ENCODE data around the gene RXRA.

The RXRA gene

DNA sequence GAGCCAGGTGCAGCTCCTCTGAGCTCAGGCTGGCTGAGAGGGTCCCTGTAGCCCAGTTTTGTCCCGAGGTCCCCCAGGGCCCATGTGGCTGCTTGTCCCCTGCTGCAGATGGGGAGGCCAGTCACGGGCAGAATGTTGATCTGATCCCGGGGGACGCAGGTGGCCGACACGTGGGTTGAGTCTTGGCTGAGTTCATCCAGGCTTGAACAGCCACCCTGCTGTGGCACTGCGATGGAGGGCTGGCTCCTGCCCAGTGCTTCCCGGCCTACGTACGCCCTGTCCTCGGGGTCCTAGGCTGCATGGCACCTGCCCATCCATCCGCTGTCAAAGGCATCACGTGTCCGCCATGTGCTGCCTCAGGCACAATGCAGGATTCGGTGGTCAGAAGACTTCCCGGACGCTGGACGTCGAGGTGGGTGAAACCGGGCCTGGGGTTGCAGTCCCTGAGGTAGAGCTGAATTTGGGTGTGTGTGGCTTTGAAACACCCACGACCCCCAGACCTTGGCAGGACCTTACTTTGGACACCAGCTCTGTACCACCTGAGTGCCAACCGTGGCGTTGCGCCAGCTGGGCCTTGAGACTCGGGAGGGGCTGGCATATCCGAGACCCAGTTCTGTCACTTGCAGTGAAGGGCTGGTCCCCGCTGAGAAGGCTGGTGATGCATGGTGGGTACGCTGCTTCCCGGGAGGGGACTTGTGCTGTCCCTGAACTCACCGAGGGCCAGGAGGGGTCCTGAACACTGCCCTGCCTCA, 22.3 kb downstream of the RXRA start:
- no peak for ATAC-seq (ENCODE audit: insufficient read depth, low read depth)
- Histone ChIP-seq H3K4me2 (ENCODE audit: insufficient read depth, low read length) (no peak overlapping the region), H3K27me3 (ENCODE audit: insufficient read depth, low read length, poor library complexity) (no peaks in the 10 kb centered on the region), H2AFZ (ENCODE audit: low read depth, low read length) (no peak overlapping the region), H3K4me3 (ENCODE audit: low read depth in 1 of 2, low read length in 2 of 2) (no peak overlapping the region), H3K4me1 (ENCODE audit: insufficient read depth, low read length) (no peaks in the 10 kb centered on the region), H3K27ac (ENCODE audit: low read length) (no peak overlapping the region), H4K20me1 (ENCODE audit: insufficient read depth, low read length) (peaks cover 69% of the 10 kb centered on the region), H3K79me2 (ENCODE audit: insufficient read depth, low read length) (peaks cover 2% of the 10 kb centered on the region; the same call in 1 of the 2 replicates), H3K9me3 (ENCODE audit: insufficient read depth, low read length, severe bottlenecking) (no peaks in the 10 kb centered on the region), H3K36me3 (ENCODE audit: insufficient read depth, low read length) (no peaks in the 10 kb centered on the region), H3K9ac (ENCODE audit: low read depth, low read length) (no peak overlapping the region)
- no peak for TF ChIP-seq EZH2 (IDR thresholded peaks at IDR 0.05; ENCODE audit: borderline replicate concordance, low read depth, low read length, severe bottlenecking)
- TF ChIP-seq, protein P1, sequence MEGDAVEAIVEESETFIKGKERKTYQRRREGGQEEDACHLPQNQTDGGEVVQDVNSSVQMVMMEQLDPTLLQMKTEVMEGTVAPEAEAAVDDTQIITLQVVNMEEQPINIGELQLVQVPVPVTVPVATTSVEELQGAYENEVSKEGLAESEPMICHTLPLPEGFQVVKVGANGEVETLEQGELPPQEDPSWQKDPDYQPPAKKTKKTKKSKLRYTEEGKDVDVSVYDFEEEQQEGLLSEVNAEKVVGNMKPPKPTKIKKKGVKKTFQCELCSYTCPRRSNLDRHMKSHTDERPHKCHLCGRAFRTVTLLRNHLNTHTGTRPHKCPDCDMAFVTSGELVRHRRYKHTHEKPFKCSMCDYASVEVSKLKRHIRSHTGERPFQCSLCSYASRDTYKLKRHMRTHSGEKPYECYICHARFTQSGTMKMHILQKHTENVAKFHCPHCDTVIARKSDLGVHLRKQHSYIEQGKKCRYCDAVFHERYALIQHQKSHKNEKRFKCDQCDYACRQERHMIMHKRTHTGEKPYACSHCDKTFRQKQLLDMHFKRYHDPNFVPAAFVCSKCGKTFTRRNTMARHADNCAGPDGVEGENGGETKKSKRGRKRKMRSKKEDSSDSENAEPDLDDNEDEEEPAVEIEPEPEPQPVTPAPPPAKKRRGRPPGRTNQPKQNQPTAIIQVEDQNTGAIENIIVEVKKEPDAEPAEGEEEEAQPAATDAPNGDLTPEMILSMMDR (IDR thresholded peaks at IDR 0.05; ENCODE audit: borderline replicate concordance, extremely low read depth, low read length, poor library complexity, severe bottlenecking), result no peak
- DNase-seq, result no peak

DNA sequence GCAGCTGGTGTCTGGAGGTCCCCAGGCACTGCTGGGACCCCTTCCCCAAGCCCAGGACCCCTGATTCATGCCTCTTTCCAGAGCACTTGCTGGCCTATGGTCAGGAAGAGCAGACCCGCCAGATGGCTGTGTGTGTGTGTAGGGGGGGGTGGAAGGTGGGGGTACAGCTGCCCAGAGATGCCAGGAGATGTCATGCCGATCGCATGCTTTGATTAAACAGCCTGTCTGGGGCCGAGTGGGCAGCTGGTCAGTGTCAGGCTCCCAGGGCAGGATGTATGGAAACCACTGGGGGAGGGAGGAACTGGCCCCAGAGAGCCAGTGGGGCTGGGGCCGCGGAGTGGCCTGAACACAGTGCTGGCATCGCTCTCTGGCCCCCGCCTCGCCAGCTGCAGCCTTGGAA, 23.7 kb downstream of the RXRA start:
- Histone ChIP-seq H2AFZ (ENCODE audit: low read depth, low read length) (no peak overlapping the region), H3K27me3 (ENCODE audit: insufficient read depth, low read length, poor library complexity) (no peaks in the 10 kb centered on the region), H3K4me2 (ENCODE audit: insufficient read depth, low read length) (no peak overlapping the region), H3K4me3 (ENCODE audit: low read depth in 1 of 2, low read length in 2 of 2) (no peak overlapping the region), H3K79me2 (ENCODE audit: insufficient read depth, low read length) (peaks cover 2% of the 10 kb centered on the region; the same call in 1 of the 2 replicates), H3K9me3 (ENCODE audit: insufficient read depth, low read length, severe bottlenecking) (no peaks in the 10 kb centered on the region), H3K9ac (ENCODE audit: low read depth, low read length) (no peak overlapping the region), H3K4me1 (ENCODE audit: insufficient read depth, low read length) (no peaks in the 10 kb centered on the region), H4K20me1 (ENCODE audit: insufficient read depth, low read length) (peaks cover 70% of the 10 kb centered on the region), H3K36me3 (ENCODE audit: insufficient read depth, low read length) (no peaks in the 10 kb centered on the region), H3K27ac (ENCODE audit: low read length) (no peak overlapping the region)
- no peak for TF ChIP-seq EZH2 (IDR thresholded peaks at IDR 0.05; ENCODE audit: borderline replicate concordance, low read depth, low read length, severe bottlenecking)
- TF ChIP-seq, protein P1 (IDR thresholded peaks at IDR 0.05; ENCODE audit: borderline replicate concordance, extremely low read depth, low read length, poor library complexity, severe bottlenecking), result no peak
- DNase-seq (no peak), ATAC-seq (ENCODE audit: insufficient read depth, low read depth) (no peak)

DNA sequence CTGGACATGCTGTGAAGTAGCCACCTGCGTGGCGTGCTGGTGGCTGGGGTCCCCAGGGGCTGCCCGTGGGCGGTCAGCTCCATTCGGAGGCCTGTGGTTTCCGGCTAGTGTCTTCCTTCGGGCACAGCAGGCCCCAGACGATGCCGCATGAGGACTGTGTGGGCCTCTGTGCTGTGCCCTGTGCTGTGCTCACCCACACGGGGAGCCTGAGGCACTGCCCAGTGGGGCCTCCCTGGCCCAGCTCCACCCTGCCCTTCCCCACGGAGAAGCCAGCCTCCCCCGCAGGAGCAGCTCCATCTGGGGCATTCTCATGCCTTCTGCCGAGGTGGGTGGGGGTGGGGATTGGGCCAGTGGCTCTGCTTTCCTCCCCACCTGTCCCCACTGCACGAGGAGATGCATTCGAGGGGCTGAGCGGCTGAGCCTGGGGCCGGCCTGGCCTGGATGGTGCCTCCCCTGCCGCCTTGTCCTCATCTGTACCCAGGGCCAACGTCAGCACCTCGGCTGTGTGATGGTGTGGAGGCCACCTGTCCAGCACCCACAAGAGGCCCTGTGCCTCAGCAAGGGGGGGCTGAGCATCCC, 24.2 kb downstream of the RXRA start:
- DNase-seq, result no peak
- Histone ChIP-seq H3K9ac (ENCODE audit: low read depth, low read length) (no peak overlapping the region), H3K9me3 (ENCODE audit: insufficient read depth, low read length, severe bottlenecking) (no peaks in the 10 kb centered on the region), H3K36me3 (ENCODE audit: insufficient read depth, low read length) (no peaks in the 10 kb centered on the region), H3K4me2 (ENCODE audit: insufficient read depth, low read length) (no peak overlapping the region), H3K27me3 (ENCODE audit: insufficient read depth, low read length, poor library complexity) (no peaks in the 10 kb centered on the region), H3K4me1 (ENCODE audit: insufficient read depth, low read length) (no peaks in the 10 kb centered on the region), H4K20me1 (ENCODE audit: insufficient read depth, low read length) (peaks cover 65% of the 10 kb centered on the region), H2AFZ (ENCODE audit: low read depth, low read length) (no peak overlapping the region), H3K4me3 (ENCODE audit: low read depth in 1 of 2, low read length in 2 of 2) (no peak overlapping the region), H3K27ac (ENCODE audit: low read length) (no peak overlapping the region), H3K79me2 (ENCODE audit: insufficient read depth, low read length) (peaks cover 2% of the 10 kb centered on the region; the same call in 1 of the 2 replicates)
- no peak for ATAC-seq (ENCODE audit: insufficient read depth, low read depth)
- TF ChIP-seq, protein P1 (IDR thresholded peaks at IDR 0.05; ENCODE audit: borderline replicate concordance, extremely low read depth, low read length, poor library complexity, severe bottlenecking), result no peak
- TF ChIP-seq EZH2 (IDR thresholded peaks at IDR 0.05; ENCODE audit: borderline replicate concordance, low read depth, low read length, severe bottlenecking), result no peak
